SK-N-MC (cell line): ENCODE measurements around the gene LRPAP1.

Experiments
- EZH2 ChIP-seq: fragments of 200-600 bp; sonication (generic); IDR thresholded peaks from one replicate; pipeline ENCODE4 v1.6.1; 2017; ENCODE audit warnings: antibody characterized with exemption
- POLR2AphosphoS5 ChIP-seq: IDR thresholded peaks from 2 replicates; pipeline ENCODE4 v1.6.1; 2012; ENCODE audit warnings: mild to moderate bottlenecking, low read depth, low read length, borderline replicate concordance

DNA sequence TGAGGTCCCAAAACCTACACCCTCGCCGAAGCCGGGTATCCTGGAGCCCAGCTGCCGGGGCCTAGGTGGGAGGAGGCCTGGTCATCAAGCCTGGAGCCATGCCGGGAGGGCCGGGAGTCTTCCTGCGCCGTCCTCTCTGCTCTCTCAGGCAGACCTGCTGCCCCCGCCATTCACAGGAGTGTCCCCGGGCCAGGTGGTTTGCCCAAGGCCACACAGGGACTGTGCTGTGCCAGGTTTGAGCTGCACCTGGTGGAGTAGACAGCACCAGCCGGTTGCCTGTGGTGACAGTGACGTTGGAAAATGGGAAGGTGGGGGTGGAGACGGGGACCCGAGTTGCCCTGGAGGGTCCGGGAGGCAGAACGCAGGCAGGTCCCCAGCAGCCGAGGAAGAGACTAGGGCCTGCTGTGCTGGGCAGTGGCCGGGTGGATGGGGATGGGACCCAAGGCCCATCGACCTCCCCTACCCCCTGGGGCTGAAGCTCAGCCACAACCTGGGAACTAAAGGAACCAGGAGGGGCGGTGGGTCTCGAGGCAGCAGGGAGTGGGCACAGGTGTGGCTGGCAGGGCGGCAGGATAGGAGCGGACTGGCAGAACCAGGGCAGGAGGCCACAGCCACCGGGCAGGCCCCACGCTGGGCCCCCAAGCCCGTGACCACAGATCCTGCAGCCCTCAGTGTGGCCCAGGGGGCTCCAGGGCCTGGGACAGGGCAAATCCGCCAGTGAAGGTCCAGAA lies 59.6 kb downstream of the LRPAP1 start:
- no peak for TF ChIP-seq POLR2AphosphoS5
- TF ChIP-seq EZH2 = no peak
